GM13977 (cell line): ENCODE data around the gene RSF1.

ENCODE experiments used
- DNase-seq: peaks from one replicate; pipeline ENCODE4 v3.0.0; 2012; ENCODE audit warnings: low spot score
- CTCF ChIP-seq: IDR thresholded peaks from 2 replicates; pipeline ENCODE4 v1.5.1; 2012; ENCODE audit warnings: mild to moderate bottlenecking, control low read depth; ENCODE audit not compliant: insufficient read depth; ENCODE audit errors: extremely low read depth, missing control alignments
- in situ Hi-C: fragments of 300-500 bp; cut with MboI; formaldehyde crosslinking; loops from one replicate; pipeline ENCODE4 v1.12.0; 2022; ENCODE audit warnings: low sequenced_read_pairs, low pct_unique_long_range_greater_than_20kb, mixed read lengths, inconsistent platforms; ENCODE audit not compliant: unreplicated experiment

RSF1 gene

GRCh38 chr11:77677138-77677537 lies 143.4 kb downstream of the RSF1 start:
- no peak for DNase-seq
- TF ChIP-seq CTCF, result no peak
- in situ Hi-C loops, result no loop called here

- no peak for DNase-seq
- no peak for TF ChIP-seq CTCF
- in situ Hi-C loops, result no loop called here
Observed at GRCh38 chr11:77672264-77672663, 148.3 kb downstream of the RSF1 start.

GRCh38 chr11:77669848-77670511 lies 150.5 kb downstream of the RSF1 start:
- no peak for DNase-seq
- no peak for TF ChIP-seq CTCF
- in situ Hi-C loops, result no loop called here

DNA sequence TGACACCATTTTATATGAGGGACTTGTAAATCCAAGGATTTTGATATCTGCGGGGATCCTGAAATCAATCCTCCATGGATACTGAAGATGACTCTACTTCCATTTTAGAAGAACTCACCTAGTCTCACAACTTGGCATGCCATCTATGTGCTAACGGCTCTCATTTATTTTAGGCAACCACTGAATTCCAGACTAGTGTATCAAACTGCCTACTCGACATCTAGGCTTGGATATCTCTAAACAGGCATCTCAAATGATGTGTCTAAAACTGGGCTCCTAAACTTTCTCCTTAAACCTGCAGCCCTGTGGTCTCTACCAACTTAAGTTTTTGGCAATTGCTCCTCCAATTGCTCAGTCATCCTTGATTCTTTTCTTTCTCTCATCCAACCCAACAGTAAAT lies 151.8 kb downstream of the RSF1 start:
- no peak for DNase-seq
- in situ Hi-C loops, result no loop called here
- TF ChIP-seq CTCF, result no peak

- in situ Hi-C loops, result no loop called here
- DNase-seq, result no peak
- TF ChIP-seq CTCF, result no peak
Observed at GRCh38 chr11:77665240-77665965, 155.1 kb downstream of the RSF1 start.

DNA sequence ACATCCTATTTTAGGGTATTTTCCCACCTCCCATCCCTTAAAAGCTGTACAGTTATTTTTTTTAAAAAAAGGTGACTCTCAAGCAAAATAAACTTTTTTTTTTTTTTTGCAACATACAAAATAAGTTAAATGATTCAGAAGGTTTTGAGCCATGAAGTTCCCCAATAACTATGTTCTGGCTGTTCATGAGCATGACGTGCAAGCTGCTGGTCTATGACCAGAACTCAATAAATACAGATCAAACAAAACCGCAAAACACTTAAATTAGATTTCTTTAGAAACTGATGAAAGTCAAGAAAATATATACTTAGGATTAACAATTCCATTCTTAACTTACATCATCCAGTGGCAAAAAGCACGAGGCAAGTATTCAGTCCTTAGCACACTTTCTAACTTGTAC lies 158.9 kb downstream of the RSF1 start:
- DNase-seq, result no peak
- in situ Hi-C loops, result no loop called here
- TF ChIP-seq CTCF, result no peak
